Lower leg skin (tissue), 4 donors: ENCODE results near the gene TBCD. TPM values are rescaled to one million over a fixed set of nuclear protein-coding genes. Genes with fewer than 3 reads are reported as not detected.
"Not testable (repeated sequence)": the region's sequence is repeated elsewhere in the genome, so short reads cannot be mapped to it uniquely, and the experiment has no call there.

Experiments
- DNase-seq, 2 donors: peaks; one replicate each; pipeline ENCODE4 v3.0.0-alpha.2; 2019; ENCODE audit warnings: low spot score in 2 of 2
- H3K4me3 ChIP-seq: fragments of 200-600 bp; sonication (generic); 2 replicates; pipeline ENCODE4 v1.5.1; 2017; ENCODE audit warnings: mild to moderate bottlenecking, low read depth; ENCODE audit not compliant: poor library complexity, severe bottlenecking
- POLR2A ChIP-seq, 2 donors: fragments of 450-650 bp; IDR thresholded peaks; one replicate each; pipeline ENCODE4 v1.6.1; 2016 to 2017; ENCODE audit warnings: antibody characterized with exemption in 2 of 2, mild to moderate bottlenecking in 1 of 2, moderate library complexity in 1 of 2
- WGBS, 2 donors: methylation state at CpG; one replicate each; pipeline ENCODE4 v1.1.5; 2018; 5-methylcytosine and 5-hydroxymethylcytosine counted together
- intact Hi-C: fragments of 100-400 bp; cut with DNase I; formaldehyde crosslinking; loops from one replicate; pipeline ENCODE4 v1.15.0; 2023; ENCODE audit warnings: low total_unique reads
- total RNA-seq, 4 donors: library from RNA; depleted of rRNA; stranded (reverse); fragments of >200 nt; gene quantifications; one replicate each; pipeline ENCODE4 v1.1.0, GENCODE V29; 2016
- TF ChIP-seq, protein P1 (sequence below), 3 donors: fragments of 450-650 bp; IDR thresholded peaks; one replicate each; pipeline ENCODE4 v1.5.1; 2016; ENCODE audit warnings: antibody characterized with exemption in 3 of 3, mild to moderate bottlenecking in 3 of 3, moderate library complexity in 2 of 3

The TBCD gene
- total RNA-seq, 4 donors from 2014 or later: 38.7 to 73.4 (median 51.5) TPM

- intact Hi-C loops: loop anchor here (10.0 kb wide), 2 partner anchors 104 to 134 kb away; no protein-coding TSS in a partner anchor
- 81 to 83% methylated on average over 27 of the region's 27 CpGs for WGBS, 2 donors
- TF ChIP-seq, protein P1, sequence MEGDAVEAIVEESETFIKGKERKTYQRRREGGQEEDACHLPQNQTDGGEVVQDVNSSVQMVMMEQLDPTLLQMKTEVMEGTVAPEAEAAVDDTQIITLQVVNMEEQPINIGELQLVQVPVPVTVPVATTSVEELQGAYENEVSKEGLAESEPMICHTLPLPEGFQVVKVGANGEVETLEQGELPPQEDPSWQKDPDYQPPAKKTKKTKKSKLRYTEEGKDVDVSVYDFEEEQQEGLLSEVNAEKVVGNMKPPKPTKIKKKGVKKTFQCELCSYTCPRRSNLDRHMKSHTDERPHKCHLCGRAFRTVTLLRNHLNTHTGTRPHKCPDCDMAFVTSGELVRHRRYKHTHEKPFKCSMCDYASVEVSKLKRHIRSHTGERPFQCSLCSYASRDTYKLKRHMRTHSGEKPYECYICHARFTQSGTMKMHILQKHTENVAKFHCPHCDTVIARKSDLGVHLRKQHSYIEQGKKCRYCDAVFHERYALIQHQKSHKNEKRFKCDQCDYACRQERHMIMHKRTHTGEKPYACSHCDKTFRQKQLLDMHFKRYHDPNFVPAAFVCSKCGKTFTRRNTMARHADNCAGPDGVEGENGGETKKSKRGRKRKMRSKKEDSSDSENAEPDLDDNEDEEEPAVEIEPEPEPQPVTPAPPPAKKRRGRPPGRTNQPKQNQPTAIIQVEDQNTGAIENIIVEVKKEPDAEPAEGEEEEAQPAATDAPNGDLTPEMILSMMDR (IDR thresholded peaks at IDR 0.05): no peak
- no peak for TF ChIP-seq POLR2A (IDR thresholded peaks at IDR 0.05)
- DNase-seq: no peak
- no peak overlapping the region for H3K4me3 ChIP-seq
Measured at GRCh38 chr17:82780971-82781893, 29.4 kb downstream of the TBCD start.

- peak; percentile 77 to 96 for DNase-seq
- 22 to 23% methylated on average over 7 to 8 of the region's 8 CpGs for WGBS, 2 donors
- no peak overlapping the region for H3K4me3 ChIP-seq
- TF ChIP-seq, protein P1 (IDR thresholded peaks at IDR 0.05): peak in 1 of 3 donors; percentile 79
- no peak for TF ChIP-seq POLR2A (IDR thresholded peaks at IDR 0.05)
- intact Hi-C loops: loop anchor here (10.0 kb wide), 2 partner anchors 103 to 133 kb away; no protein-coding TSS in a partner anchor
Measured at GRCh38 chr17:82781894-82782274, 30.0 kb downstream of the TBCD start.

GRCh38 chr17:82782657-82783207 is 30.9 kb downstream of the TBCD start:
- no peak overlapping the region for H3K4me3 ChIP-seq
- WGBS, 2 donors: 81 to 94% methylated on average over 42 of the region's 42 CpGs
- DNase-seq: no peak
- intact Hi-C loops: loop anchor here (10.0 kb wide), 2 partner anchors 102 to 132 kb away; no protein-coding TSS in a partner anchor
- TF ChIP-seq POLR2A (IDR thresholded peaks at IDR 0.05): no peak
- TF ChIP-seq, protein P1 (IDR thresholded peaks at IDR 0.05): no peak

DNA sequence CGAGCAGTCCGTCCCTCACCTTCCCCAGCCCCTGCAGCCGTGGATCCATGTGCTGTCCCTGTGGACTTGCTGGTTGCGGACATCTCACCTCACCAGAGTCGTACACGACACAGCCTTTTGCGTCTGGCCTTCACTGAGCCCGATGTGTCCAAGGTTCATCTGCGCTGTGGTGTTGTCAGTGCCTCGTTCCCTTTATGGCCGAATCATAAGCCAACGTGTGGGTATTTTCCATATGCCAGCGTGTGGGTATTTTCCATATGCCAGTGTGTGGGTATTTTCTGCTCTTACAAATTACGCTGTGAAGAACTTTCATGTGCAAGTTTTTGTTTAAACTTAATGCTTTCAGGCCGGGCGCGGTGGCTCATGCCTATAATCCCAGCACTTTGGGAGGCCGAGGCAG is 31.6 kb downstream of the TBCD start:
- no peak for TF ChIP-seq POLR2A (IDR thresholded peaks at IDR 0.05)
- 93% methylated on average over 18 of the region's 18 CpGs for WGBS, 2 donors
- no peak overlapping the region for H3K4me3 ChIP-seq
- no peak for DNase-seq
- intact Hi-C loops: loop anchor here (10.0 kb wide), 2 partner anchors 101 to 131 kb away; no protein-coding TSS in a partner anchor

GRCh38 chr17:82785581-82785980 is 33.7 kb downstream of the TBCD start:
- intact Hi-C loops: loop anchor here (10.0 kb wide), 2 partner anchors 99 to 129 kb away; no protein-coding TSS in a partner anchor
- not testable (repeated sequence) for DNase-seq, H3K4me3 ChIP-seq
- 92 to 93% methylated on average over 2 to 9 of the region's 16 CpGs for WGBS, 2 donors

- DNase-seq: no peak
- intact Hi-C loops: loop anchor here (10.0 kb wide), 2 partner anchors 98 to 128 kb away; no protein-coding TSS in a partner anchor
- H3K4me3 ChIP-seq: no peak overlapping the region
- TF ChIP-seq POLR2A (IDR thresholded peaks at IDR 0.05): no peak
- TF ChIP-seq, protein P1 (IDR thresholded peaks at IDR 0.05): no peak
- 75 to 78% methylated on average over 7 to 10 of the region's 10 CpGs for WGBS, 2 donors
Measured at GRCh38 chr17:82786427-82786826, 34.6 kb downstream of the TBCD start.
